GM19238 (cell line): ENCODE measurements around the gene LRRC18.

ENCODE experiments used
- DNase-seq: peaks from one replicate; pipeline ENCODE4 v3.0.0; 2011; ENCODE audit warnings: low spot score; ENCODE audit not compliant: insufficient read length

The LRRC18 gene

DNA sequence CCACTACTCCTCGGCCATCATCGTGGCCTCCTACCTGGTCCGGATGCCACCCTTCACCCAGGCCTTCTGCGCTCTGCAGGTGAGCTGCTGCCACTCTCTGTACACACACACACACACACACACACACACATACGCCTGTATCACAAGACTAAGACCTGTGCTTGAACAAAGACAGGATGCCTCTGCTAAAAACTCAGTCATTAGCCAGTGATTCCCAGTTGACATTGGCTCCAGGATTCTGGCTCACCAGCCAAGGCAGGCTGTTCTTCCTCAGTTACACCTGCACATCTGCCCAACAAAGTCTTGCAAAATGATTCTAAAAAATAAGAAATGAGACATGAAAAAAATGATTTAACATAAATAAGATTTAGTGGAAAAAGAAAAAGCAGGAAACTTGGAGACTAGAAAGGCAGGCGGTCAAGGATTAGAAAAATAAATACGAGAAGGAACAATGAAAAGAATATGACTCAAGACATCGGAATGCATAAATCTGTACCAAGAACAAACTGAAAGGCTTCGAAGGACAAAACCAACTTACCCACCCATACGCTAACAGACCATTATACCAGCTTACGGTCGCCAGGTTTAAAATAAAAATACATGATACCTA lies 7.4 kb upstream of the LRRC18 start:
- DNase-seq, result no peak

DNA sequence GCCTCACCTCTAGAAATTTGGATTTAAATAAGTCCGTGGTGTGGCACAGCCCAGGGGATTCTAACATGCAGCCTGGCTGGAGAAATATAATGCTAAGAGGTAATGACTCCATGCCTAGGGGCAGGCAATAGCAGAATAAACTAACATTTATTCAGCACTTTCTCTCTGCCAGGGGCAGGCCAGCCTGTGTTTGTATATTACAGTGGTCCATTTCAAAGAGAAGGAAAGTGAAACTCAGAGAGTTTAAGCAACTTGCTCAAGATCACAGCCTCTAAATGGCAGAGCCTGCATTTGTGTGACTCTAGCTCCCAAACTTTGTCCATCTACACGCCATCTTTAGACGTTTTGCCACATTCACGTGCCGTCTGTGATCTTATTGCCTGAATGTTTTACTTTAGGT lies 6.7 kb upstream of the LRRC18 start:
- DNase-seq, result no peak

DNA sequence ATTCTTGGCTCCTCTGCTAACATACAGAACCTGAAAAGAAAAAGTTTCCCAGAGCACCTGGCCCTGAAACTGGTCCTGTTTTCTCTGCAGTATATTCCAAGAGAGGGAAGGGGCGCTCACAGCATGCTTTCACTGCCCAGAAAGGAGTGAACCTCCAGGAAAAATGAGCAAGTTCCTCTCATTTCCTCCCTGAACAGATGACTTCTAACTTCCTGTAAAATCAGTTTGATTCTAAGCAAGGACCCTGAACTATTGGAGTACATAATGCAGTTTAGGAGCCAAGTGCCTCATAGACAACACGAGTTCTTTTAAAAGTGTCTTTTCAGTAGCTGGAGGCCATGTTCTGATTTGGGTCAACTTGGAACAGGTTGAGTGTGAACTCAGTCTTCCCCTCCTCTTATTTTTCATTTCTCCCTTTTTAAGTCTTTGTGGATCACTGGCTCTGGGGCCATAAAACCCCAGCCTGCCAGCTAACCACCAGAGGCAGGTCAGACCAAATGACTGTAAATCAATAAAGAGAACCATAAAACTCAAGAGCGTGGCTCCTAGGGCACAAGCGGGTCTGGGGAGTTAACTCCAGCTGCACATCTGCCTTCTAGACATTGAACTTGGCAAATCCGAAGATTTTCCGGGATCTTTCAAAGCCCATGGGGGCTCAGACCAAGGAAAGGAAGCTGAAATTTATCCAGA lies 5.9 kb upstream of the LRRC18 start:
- no peak for DNase-seq

DNA sequence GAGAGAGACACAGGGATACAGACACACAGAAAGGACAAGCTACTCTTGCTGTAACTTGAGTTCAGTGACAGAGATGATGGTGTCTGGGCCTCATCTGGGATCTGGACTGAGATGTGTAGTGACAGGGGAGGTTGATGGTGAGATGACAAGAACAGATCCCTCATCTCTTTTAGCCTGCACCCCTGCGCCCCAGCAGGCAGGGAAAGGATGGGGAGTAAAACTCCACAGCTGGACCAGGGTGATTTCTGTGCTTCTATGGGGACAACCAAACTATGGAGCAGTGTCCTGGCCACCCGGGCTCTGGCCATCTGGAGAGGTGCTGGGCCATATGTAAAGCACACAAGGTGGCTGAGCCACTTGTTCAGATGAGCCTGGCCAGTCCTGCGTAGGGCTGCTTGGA lies 4.5 kb upstream of the LRRC18 start:
- DNase-seq, result no peak

- no peak for DNase-seq
These were observed 3.5 kb upstream of the LRRC18 start for GRCh38 chr10:48943096-48943495.

GRCh38 chr10:48941427-48942075 lies 1.9 kb upstream of the LRRC18 start:
- no peak for DNase-seq

DNA sequence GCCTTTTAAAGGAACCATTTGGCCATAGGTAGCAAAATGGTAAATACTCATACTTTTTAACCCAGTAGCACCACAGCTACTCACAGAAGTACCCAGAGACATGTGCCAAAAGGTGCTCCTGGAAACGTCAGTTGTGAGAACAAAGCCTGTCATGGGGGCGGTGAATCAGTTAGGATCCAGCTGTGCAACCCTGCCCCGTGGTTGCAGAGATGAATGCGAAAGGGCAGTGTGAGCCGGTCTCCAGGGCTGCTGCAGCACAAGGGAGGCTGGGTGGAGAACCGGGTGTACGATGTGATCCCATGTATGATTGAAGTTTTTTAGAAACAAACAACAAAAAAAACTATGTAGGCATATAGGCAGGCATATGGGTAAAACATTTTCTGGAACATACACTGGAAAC lies 1.3 kb upstream of the LRRC18 start:
- no peak for DNase-seq

DNA sequence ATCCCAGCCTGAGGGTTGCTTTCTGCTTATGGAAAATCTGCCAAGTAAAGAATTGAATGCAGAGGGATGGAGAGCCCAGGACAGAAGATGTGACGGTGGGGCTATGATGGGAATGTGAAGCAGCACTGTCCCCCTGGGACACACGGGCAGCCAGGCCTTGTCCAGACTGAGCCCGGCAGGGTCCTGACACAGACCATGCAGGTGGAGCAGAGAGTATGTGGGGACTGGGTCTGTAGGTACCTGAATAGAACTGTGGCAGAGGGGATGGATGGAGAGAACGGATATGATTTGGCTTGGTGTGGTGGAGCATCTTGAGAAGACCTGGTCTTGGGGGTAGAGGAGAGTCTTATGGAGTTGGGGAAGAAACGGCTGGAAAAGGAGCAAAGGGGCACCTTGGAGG lies 732 bp upstream of the LRRC18 start:
- no peak for DNase-seq

GRCh38 chr10:48938990-48939536 lies 577 bp downstream of the LRRC18 start:
- no peak for DNase-seq

GRCh38 chr10:48938281-48938680 lies 1.4 kb downstream of the LRRC18 start:
- DNase-seq, result no peak

DNA sequence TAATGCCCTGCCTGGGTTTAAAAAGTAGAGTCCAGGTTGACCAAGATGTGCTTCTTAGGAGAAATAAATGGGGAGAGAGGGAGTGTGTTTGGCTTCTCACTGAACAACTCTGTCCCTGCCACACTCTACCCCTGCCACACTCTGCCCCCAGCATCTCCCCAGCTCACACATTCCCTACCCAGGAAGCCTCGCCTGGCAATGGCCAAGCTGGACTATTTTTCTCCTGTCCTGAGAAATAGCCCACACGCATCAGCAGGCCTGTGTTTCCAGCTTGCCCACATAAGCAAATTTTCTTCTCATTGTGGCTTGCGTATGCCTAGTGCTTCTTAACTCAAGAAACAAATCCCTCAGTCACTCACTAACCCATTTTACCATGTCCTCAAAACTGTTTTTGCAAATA lies 1.8 kb downstream of the LRRC18 start:
- DNase-seq, result no peak

GRCh38 chr10:48935577-48935976 lies 4.1 kb downstream of the LRRC18 start:
- no peak for DNase-seq

DNA sequence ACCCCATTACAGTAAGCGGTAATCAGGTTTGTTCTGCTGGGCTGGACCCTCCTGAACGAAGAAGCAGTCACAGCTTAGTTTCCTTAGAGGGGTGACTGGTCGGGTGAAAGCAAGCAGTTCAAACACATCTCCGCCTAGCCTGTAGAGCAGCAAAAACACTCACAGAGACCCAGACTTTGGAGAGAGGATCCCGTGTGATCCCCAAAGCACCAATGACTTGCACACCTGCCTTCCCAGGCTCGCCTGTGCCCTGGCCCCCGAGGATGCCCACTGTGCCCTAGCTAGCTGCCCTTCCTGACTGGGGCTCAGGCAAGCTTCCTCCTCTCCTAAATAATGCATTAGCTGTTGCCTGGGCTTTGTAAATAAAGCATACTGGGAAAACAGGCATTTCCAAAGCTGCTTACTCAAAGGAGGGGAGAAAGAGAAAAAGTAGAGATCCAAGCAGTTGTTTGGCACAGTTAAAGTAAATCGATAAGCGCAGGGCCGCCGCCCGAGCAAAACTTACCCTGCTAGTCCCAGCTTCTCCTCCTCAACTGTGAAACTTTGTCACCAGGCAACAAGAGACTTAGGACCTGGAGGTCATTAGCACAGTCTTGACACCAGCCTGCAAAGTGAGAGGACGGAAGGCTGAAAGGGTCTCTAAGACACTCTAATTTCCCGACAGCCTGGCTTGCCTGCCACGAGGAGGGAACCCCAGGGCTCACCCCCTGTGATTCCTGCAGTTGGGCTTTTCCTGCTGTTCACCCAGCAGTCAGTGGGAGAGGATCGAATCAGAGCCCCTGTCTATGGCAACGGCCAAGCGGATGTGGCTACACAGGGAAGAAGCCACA lies 4.8 kb downstream of the LRRC18 start:
- no peak for DNase-seq

- DNase-seq, result no peak
These were observed 6.6 kb downstream of the LRRC18 start for GRCh38 chr10:48932831-48933664.

- no peak for DNase-seq
These were observed 8.5 kb downstream of the LRRC18 start for GRCh38 chr10:48931188-48931587.

- DNase-seq, result no peak
These were observed 10.1 kb downstream of the LRRC18 start for GRCh38 chr10:48929413-48929990.

- DNase-seq, result no peak
These were observed 12.7 kb downstream of the LRRC18 start for GRCh38 chr10:48926764-48927540.

DNA sequence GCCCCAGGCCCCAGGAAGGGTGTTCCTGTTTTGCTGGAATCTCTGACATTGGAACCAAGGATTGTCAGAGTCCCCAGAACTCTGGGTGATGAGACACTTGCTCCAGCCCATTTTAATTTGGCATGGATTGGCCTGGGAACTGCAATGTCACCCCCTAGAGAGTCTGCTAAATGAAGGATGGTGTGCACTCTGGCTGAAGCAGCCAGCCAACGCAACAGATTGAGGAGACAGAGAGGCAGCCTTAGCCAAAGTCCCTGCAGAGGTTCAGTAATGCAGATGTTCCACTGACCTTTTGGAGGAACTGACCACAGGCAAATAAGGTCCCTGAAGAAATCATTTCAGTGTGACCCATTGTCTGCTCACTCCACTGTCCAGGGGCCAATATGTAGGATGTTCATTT lies 13.4 kb downstream of the LRRC18 start:
- no peak for DNase-seq

GRCh38 chr10:48924988-48925387 lies 14.7 kb downstream of the LRRC18 start:
- DNase-seq, result no peak

GRCh38 chr10:48923748-48924147 lies 15.9 kb downstream of the LRRC18 start:
- DNase-seq, result no peak
